AG04449 (cell line): ENCODE results near the gene ELOVL6.

Experiments used
- CTCF ChIA-PET: fragments of 350-600 bp; formaldehyde crosslinking; extraction: SDS; loops from one replicate; lab custom pipeline; 2021; ENCODE audit warnings: antibody characterized with exemption; lab: Yijun Ruan, JAX
- POLR2A ChIA-PET: fragments of 400-600, 350-600 bp; formaldehyde crosslinking; extraction: SDS; loops from one replicate; lab custom pipeline; 2020; ENCODE audit warnings: antibody characterized with exemption, inconsistent platforms; lab: Yijun Ruan, JAX
- DNase-seq: peaks from one replicate; pipeline ENCODE4 v3.0.0-alpha.2; 2010; ENCODE audit warnings: low read depth, low spot score
- H3K4me3 ChIP-seq: 2 replicates; pipeline ENCODE4 v1.5.1; 2011; ENCODE audit warnings: low read depth, mild to moderate bottlenecking, control low read depth, low read length
- TF ChIP-seq, protein P1 (sequence below): IDR thresholded peaks from one replicate; pipeline ENCODE4 v1.5.1; 2011; ENCODE audit warnings: mild to moderate bottlenecking, moderate library complexity, low read length, control low read depth, inconsistent platforms; ENCODE audit not compliant: insufficient read depth; ENCODE audit errors: missing control alignments

The ELOVL6 gene

GRCh38 chr4:110014233-110014632, 184.2 kb downstream of the ELOVL6 start:
- no peak overlapping the region for H3K4me3 ChIP-seq
- DNase-seq: no peak
- TF ChIP-seq, protein P1, sequence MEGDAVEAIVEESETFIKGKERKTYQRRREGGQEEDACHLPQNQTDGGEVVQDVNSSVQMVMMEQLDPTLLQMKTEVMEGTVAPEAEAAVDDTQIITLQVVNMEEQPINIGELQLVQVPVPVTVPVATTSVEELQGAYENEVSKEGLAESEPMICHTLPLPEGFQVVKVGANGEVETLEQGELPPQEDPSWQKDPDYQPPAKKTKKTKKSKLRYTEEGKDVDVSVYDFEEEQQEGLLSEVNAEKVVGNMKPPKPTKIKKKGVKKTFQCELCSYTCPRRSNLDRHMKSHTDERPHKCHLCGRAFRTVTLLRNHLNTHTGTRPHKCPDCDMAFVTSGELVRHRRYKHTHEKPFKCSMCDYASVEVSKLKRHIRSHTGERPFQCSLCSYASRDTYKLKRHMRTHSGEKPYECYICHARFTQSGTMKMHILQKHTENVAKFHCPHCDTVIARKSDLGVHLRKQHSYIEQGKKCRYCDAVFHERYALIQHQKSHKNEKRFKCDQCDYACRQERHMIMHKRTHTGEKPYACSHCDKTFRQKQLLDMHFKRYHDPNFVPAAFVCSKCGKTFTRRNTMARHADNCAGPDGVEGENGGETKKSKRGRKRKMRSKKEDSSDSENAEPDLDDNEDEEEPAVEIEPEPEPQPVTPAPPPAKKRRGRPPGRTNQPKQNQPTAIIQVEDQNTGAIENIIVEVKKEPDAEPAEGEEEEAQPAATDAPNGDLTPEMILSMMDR: no peak
- CTCF ChIA-PET: interaction anchor here (2.4 to 3.2 kb wide), 4 partner anchors 9 to 502 kb away, joined by 13 to 17 read pairs (median 14); no protein-coding TSS in a partner anchor
- POLR2A ChIA-PET: no interaction called here

GRCh38 chr4:110012917-110013316, 185.5 kb downstream of the ELOVL6 start:
- ChIA-PET CTCF (interaction anchor here (0.9 to 3.2 kb wide), 7 partner anchors 8 to 506 kb away, joined by 4 to 17 read pairs (median 13); no protein-coding TSS in a partner anchor), POLR2A (no interaction called here)
- DNase-seq: no peak
- no peak overlapping the region for H3K4me3 ChIP-seq
- TF ChIP-seq, protein P1: no peak

DNA sequence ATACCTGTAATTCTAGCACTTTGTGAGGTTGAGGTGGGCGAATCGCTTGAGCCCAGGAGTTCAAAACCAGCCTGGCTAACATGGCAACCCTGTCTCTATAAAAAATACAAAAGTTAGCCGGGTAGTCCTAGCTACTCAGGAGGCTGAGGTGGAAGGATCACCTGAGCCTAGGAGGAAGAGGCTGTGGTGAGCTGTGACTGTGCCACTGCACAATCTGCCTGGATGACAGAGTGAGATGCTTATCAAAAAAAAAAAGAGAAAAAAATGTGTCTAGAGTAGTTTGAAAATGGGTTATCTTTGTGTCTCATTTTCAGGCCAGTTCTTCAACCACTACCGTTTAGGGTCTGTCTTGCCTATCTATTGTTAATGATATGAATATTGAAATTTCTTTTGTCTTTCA, 187.6 kb downstream of the ELOVL6 start:
- TF ChIP-seq, protein P1: no peak
- ChIA-PET CTCF (interaction anchor here (1.2 to 19.3 kb wide), 3 partner anchors 10 to 503 kb away, joined by 3 to 1033 read pairs (median 5); no protein-coding TSS in a partner anchor), POLR2A (no interaction called here)
- no peak for DNase-seq
- H3K4me3 ChIP-seq: no peak overlapping the region

DNA sequence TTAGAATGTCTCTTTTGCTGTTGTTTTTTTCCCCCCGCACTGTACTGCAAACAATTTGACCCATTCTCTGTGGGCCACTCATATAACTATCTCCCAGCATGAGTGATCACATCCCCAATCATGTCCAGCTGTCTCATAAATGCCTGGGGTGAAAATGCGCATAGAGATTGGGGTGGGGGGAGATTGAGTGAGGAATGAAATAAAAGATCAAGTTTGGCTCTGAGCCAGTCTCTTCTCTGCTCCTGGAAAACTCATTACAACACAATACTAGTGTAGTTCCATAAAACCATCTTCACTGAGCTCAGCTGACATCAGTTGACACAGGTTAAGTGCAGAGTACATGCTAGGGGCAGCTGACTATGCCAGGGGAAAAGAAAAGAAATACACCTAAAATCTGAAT, 188.9 kb downstream of the ELOVL6 start:
- TF ChIP-seq, protein P1: no peak
- no peak overlapping the region for H3K4me3 ChIP-seq
- CTCF ChIA-PET: interaction anchor here (1.1 to 19.3 kb wide), 5 partner anchors 11 to 504 kb away, joined by 4 to 1033 read pairs (median 5); no protein-coding TSS in a partner anchor
- no peak for DNase-seq
- POLR2A ChIA-PET: no interaction called here

- ChIA-PET CTCF (interaction anchor here (1.0 to 19.3 kb wide), 6 partner anchors 10 to 505 kb away, joined by 3 to 1033 read pairs (median 5); no protein-coding TSS in a partner anchor), POLR2A (no interaction called here)
- DNase-seq: no peak
- no peak overlapping the region for H3K4me3 ChIP-seq
- TF ChIP-seq, protein P1: no peak
Measured at GRCh38 chr4:110008540-110008939, 189.9 kb downstream of the ELOVL6 start.

DNA sequence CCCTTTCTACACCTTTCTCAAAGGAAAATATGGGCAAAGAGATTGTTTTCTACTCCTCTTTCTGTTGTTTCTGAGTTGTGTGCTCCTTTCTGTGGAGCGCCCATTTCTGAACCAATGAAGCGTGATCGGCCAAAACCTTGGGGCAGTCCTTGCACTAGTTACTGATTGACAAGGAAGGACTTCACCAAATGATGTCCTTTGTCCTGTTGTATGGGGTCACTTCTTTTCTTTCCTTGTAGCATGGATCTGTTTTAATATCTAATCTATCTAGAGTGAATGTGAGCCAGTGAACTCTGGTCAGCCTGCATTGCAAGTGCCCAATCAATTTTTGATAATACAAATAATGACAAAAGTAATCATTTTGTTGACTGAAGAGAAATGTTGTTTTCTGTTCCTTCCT, 191.2 kb downstream of the ELOVL6 start:
- POLR2A ChIA-PET: no interaction called here
- TF ChIP-seq, protein P1: no peak
- CTCF ChIA-PET: interaction anchor here (0.9 to 19.3 kb wide), 9 partner anchors 9 to 507 kb away, joined by 3 to 1033 read pairs (median 8); no protein-coding TSS in a partner anchor

More for the DNA sequence above, 191.2 kb downstream of the ELOVL6 start:
- DNase-seq: no peak
- H3K4me3 ChIP-seq: no peak overlapping the region
